Peyer's patch (tissue), 4 donors: ENCODE measurements around the gene AP2A2.

Experiments
- POLR2A ChIP-seq, 2 donors: fragments of 450-650 bp; IDR thresholded peaks; one replicate each; pipeline ENCODE4 v1.5.1; 2017; ENCODE audit warnings: antibody characterized with exemption in 2 of 2, mild to moderate bottlenecking in 2 of 2, moderate library complexity in 2 of 2
- TF ChIP-seq, protein P1 (sequence below), 6 experiments: fragments of 450-650 bp in 4 of 6; fragments of 200-600 bp in 2 of 6; sonication (generic) in 1 of 6; IDR thresholded peaks; one replicate each; pipeline ENCODE4 v1.5.1; 2017 to 2019; ENCODE audit warnings: antibody characterized with exemption in 6 of 6, mild to moderate bottlenecking in 3 of 6, moderate library complexity in 1 of 6

DNA sequence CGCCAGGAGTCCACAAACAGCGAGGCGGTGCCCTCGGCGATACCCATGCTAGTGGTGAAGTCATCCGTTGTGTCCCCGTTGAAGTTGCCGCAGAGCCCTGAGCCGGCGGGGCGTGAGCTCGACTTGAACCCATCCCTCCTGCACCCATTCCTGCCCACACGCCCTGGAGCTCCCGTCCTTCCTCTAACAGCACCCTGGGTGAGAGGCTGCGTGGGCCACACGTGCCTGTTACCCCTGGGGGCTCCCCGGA, 102.5 kb downstream of the AP2A2 start:
- TF ChIP-seq, protein P1, sequence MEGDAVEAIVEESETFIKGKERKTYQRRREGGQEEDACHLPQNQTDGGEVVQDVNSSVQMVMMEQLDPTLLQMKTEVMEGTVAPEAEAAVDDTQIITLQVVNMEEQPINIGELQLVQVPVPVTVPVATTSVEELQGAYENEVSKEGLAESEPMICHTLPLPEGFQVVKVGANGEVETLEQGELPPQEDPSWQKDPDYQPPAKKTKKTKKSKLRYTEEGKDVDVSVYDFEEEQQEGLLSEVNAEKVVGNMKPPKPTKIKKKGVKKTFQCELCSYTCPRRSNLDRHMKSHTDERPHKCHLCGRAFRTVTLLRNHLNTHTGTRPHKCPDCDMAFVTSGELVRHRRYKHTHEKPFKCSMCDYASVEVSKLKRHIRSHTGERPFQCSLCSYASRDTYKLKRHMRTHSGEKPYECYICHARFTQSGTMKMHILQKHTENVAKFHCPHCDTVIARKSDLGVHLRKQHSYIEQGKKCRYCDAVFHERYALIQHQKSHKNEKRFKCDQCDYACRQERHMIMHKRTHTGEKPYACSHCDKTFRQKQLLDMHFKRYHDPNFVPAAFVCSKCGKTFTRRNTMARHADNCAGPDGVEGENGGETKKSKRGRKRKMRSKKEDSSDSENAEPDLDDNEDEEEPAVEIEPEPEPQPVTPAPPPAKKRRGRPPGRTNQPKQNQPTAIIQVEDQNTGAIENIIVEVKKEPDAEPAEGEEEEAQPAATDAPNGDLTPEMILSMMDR (IDR thresholded peaks at IDR 0.05), result no peak
- TF ChIP-seq POLR2A (IDR thresholded peaks at IDR 0.05), result no peak
